Liver (tissue), 9 donors: ENCODE measurements around the gene RASA3. TPM values are rescaled to one million over a fixed set of nuclear protein-coding genes. Genes with fewer than 3 reads are reported as not detected.

Experiments
- DNase-seq: peaks from one replicate; pipeline ENCODE4 v3.0.0-alpha.2; 2017; ENCODE audit warnings: low spot score
- H3K27ac ChIP-seq, 2 donors: one replicate each; pipeline ENCODE4 v1.7.0; 2013; ENCODE audit warnings: inconsistent platforms in 2 of 2, low read length in 2 of 2, control low read depth in 1 of 2, low read depth in 1 of 2, mild to moderate bottlenecking in 1 of 2
- H3K27me3 ChIP-seq, 4 donors: one replicate each; pipeline versions ENCODE4 v1.6.1 to v1.7.0; 2013; ENCODE audit warnings: low read length in 3 of 4, inconsistent platforms in 1 of 4, mild to moderate bottlenecking in 1 of 4, moderate library complexity in 1 of 4; ENCODE audit not compliant: control insufficient read depth in 4 of 4, insufficient read depth in 4 of 4
- H3K36me3 ChIP-seq, 4 donors: one replicate each; pipeline versions ENCODE4 v1.6.1 to v1.7.0; 2013; ENCODE audit warnings: low read length in 3 of 4, mild to moderate bottlenecking in 3 of 4, low read depth in 1 of 4, moderate library complexity in 1 of 4; ENCODE audit not compliant: control insufficient read depth in 4 of 4, insufficient read depth in 3 of 4
- H3K4me1 ChIP-seq, 4 donors: one replicate each; pipeline versions ENCODE4 v1.6.1 to v1.7.0; 2013; ENCODE audit warnings: low read length in 3 of 4, mild to moderate bottlenecking in 3 of 4, moderate library complexity in 1 of 4; ENCODE audit not compliant: control insufficient read depth in 4 of 4, insufficient read depth in 4 of 4
- H3K4me3 ChIP-seq, 3 donors: one replicate each; pipeline versions ENCODE4 v1.6.1 to v1.7.0; 2013; ENCODE audit warnings: low read length in 3 of 3, control low read depth in 1 of 3, low read depth in 1 of 3, mild to moderate bottlenecking in 1 of 3
- H3K9ac ChIP-seq, 2 donors: one replicate each; pipeline ENCODE4 v1.7.0; 2013; ENCODE audit warnings: low read length in 2 of 2, mild to moderate bottlenecking in 2 of 2, moderate library complexity in 2 of 2, control low read depth in 1 of 2, low read depth in 1 of 2
- H3K9me3 ChIP-seq, 4 donors: one replicate each; pipeline versions ENCODE4 v1.6.1 to v1.7.0; 2013; ENCODE audit warnings: low read length in 3 of 4; ENCODE audit not compliant: control insufficient read depth in 4 of 4
- EGR1 ChIP-seq, 2 donors: IDR thresholded peaks; 2 replicates each; pipeline ENCODE4 v1.6.1; 2016 to 2018; ENCODE audit warnings: antibody characterized with exemption in 2 of 2, low read depth in 2 of 2
- FOXA1 ChIP-seq: IDR thresholded peaks from 2 replicates; pipeline ENCODE4 v1.6.1; 2016; ENCODE audit warnings: antibody characterized with exemption
- FOXA2 ChIP-seq: IDR thresholded peaks from 2 replicates; pipeline ENCODE4 v1.6.1; 2016; ENCODE audit warnings: antibody characterized with exemption
- GABPA ChIP-seq, 2 donors: IDR thresholded peaks in 1 of 2; conservative IDR thresholded peaks in 1 of 2; 2 replicates each; pipeline ENCODE4 v1.6.1; 2016; ENCODE audit warnings: antibody characterized with exemption in 2 of 2, mild to moderate bottlenecking in 1 of 2, moderate library complexity in 1 of 2
- HNF4A ChIP-seq, 2 donors: conservative IDR thresholded peaks; 2 replicates each; pipeline ENCODE4 v1.6.1; 2016; ENCODE audit warnings: antibody characterized with exemption in 2 of 2, mild to moderate bottlenecking in 2 of 2
- HNF4G ChIP-seq: IDR thresholded peaks from 2 replicates; pipeline ENCODE4 v1.6.1; 2016; ENCODE audit warnings: antibody characterized with exemption
- JUND ChIP-seq, 2 donors: IDR thresholded peaks; 2 replicates each; pipeline ENCODE4 v1.6.1; 2016; ENCODE audit warnings: antibody characterized with exemption in 2 of 2
- NR2F2 ChIP-seq: IDR thresholded peaks from 2 replicates; pipeline ENCODE4 v1.6.1; 2016; ENCODE audit warnings: antibody characterized with exemption
- RAD21 ChIP-seq, 2 donors: IDR thresholded peaks; 2 replicates each; pipeline ENCODE4 v1.6.1; 2016; ENCODE audit warnings: antibody characterized with exemption in 2 of 2, mild to moderate bottlenecking in 2 of 2
- TAF1 ChIP-seq: conservative IDR thresholded peaks from 2 replicates; pipeline ENCODE4 v1.6.1; 2016; ENCODE audit warnings: antibody characterized with exemption, mild to moderate bottlenecking
- YY1 ChIP-seq: IDR thresholded peaks from 2 replicates; pipeline ENCODE4 v1.6.1; 2016; ENCODE audit warnings: antibody characterized with exemption, mild to moderate bottlenecking
- WGBS: extraction: QIAGEN DNeasy Blood & Tissue Kit; methylation state at CpG from one replicate; pipeline ENCODE4 v1.1.7; 2013; 5-methylcytosine and 5-hydroxymethylcytosine counted together
- polyA plus RNA-seq, 2 donors: library from polyadenylated mRNA; stranded (reverse) in 1 of 2; unstranded in 1 of 2; fragments of 200-250 nt in 1 of 2; fragments of >200 nt in 1 of 2; fragmentation: Nextera tagmentation in 1 of 2; extraction: Ambion mirVana in 1 of 2; gene quantifications; one replicate each; pipeline versions ENCODE4 v1.2.1 to v1.2.3, GENCODE V29; 2013 to 2015
- total RNA-seq, 2 donors: library from RNA; depleted of rRNA; stranded (reverse); fragments of >200 nt; gene quantifications; one replicate each; pipeline ENCODE4 v1.2.3, GENCODE V29; 2014
- TF ChIP-seq, protein P1 (sequence below): IDR thresholded peaks from 2 replicates; pipeline ENCODE4 v1.6.1; 2016; ENCODE audit warnings: antibody characterized with exemption
- TF ChIP-seq, protein P2 (sequence below): fragments of 150-350 bp; IDR thresholded peaks from 2 replicates; pipeline ENCODE4 v1.5.1; 2017; ENCODE audit warnings: improper control_type of control experiment, low read depth, low read length; ENCODE audit not compliant: missing input control
- TF ChIP-seq, protein P3 (sequence below): IDR thresholded peaks from 2 replicates; pipeline ENCODE4 v1.6.1; 2016; ENCODE audit warnings: antibody characterized with exemption
- TF ChIP-seq, protein P4 (sequence below): IDR thresholded peaks from 2 replicates; pipeline ENCODE4 v1.6.1; 2016; ENCODE audit warnings: antibody characterized with exemption, mild to moderate bottlenecking
- donor health status: healthy.
- donor health status: healthy.
- donor health status: healthy.
- donor health status: healthy.
- donor health status: healthy.

RASA3 gene
- total and polyA plus RNA-seq, 4 donors, result 0.64 to 5.9 (median 3.8) TPM

DNA sequence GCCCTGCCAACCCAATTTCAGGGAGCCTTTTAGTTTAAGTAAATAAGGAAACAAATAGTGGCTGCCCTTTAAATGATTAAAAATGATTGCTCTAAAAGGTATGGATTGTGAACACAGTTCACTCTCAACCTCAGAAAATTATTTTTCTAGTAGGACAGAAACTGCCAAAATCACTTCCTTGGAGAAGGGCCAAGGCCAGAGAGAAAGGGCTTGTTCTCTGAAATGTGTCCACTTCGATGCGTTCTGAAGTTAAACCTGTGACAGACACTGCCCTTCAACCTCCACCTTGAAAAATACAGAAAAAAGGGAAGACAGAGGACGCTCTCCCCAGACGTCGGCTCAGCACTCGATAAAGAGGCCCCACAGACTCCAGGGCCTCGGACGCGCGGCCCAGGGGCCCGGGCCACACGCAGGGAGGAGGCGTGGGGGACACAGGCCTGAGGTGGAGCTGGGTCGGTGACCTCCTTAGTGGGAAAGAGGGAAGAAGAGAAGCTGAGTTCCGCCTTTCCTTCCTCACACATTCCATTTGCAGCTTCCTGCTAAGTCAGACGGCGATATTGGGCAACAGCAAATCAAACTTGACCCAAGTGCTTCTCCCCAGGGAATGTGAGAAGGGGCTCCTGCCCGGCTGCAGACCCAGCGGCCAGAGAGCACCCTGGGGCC lies 63.6 kb downstream of the RASA3 start:
- no peak for DNase-seq
- H3K36me3 ChIP-seq, result no peaks in the 10 kb centered on the region
- no peaks in the 10 kb centered on the region for H3K9me3 ChIP-seq
- no peak overlapping the region for H3K9ac ChIP-seq
- TF ChIP-seq NR2F2 (peak; percentile 22), HNF4A (conservative IDR thresholded peaks at IDR 0.05) (no peak)
- peak overlapping the region; percentile 37 to 67 for H3K27ac ChIP-seq
- no peak overlapping the region for H3K4me3 ChIP-seq
- no peaks in the 10 kb centered on the region for H3K27me3 ChIP-seq
- peaks cover 0 to 7% (median 2%) of the 10 kb centered on the region in 4 donors for H3K4me1 ChIP-seq
- whole genome bisulfite sequencing, result 45% methylated on average over 19 of the region's 19 CpGs

DNA sequence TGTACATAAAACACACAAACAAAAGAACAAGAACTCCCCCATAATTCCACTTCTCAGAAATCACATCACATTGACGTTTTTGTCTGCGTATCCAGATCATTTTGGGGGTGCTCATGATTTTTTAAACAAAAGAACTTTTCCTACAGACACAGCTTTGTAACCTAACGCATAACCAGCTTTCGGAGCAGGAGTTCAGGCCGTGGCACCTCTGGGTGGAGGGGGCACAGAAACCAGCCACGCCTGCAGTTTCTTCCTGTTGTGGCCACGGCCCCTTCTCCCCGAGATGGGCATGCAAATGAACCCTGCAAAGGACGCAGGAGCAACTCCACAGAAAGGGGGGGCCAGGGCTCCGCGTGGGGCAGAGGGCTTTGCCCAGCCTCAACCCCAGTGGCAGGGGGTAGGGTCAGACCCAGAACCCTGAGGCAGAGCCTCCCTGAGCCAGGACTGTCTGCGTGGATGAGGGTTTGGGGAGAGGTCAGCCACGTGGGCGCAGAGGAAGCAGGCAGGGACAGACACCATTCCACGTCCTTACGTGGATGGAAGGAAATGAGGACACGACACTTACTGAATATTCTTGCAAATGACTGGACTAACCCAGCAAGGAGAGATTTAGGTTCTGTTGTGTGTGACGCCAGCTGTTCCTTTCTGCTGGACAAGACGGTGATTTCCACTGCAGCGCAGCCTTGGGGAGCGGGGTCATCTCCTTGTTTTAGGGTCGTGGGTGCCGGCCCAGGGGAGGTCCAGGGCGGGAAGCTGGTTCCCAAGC lies 64.4 kb downstream of the RASA3 start:
- no peak for DNase-seq
- Histone ChIP-seq H3K36me3 (no peaks in the 10 kb centered on the region), H3K4me3 (no peak overlapping the region), H3K27me3 (no peaks in the 10 kb centered on the region), H3K27ac (peak overlapping the region; percentile 61 to 77), H3K9ac (no peak overlapping the region), H3K9me3 (no peaks in the 10 kb centered on the region), H3K4me1 (peaks cover 0 to 7% (median 2%) of the 10 kb centered on the region in 4 donors)
- 73% methylated on average over 24 of the region's 24 CpGs for WGBS
- no peak for TF ChIP-seq HNF4G
- TF ChIP-seq FOXA2, result no peak
- TF ChIP-seq NR2F2, result no peak
- TF ChIP-seq TAF1, result no peak
- TF ChIP-seq, protein P1, sequence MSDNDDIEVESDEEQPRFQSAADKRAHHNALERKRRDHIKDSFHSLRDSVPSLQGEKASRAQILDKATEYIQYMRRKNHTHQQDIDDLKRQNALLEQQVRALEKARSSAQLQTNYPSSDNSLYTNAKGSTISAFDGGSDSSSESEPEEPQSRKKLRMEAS, result no peak
- no peak for TF ChIP-seq JUND (IDR thresholded peaks at IDR 0.05)
- TF ChIP-seq, protein P2, sequence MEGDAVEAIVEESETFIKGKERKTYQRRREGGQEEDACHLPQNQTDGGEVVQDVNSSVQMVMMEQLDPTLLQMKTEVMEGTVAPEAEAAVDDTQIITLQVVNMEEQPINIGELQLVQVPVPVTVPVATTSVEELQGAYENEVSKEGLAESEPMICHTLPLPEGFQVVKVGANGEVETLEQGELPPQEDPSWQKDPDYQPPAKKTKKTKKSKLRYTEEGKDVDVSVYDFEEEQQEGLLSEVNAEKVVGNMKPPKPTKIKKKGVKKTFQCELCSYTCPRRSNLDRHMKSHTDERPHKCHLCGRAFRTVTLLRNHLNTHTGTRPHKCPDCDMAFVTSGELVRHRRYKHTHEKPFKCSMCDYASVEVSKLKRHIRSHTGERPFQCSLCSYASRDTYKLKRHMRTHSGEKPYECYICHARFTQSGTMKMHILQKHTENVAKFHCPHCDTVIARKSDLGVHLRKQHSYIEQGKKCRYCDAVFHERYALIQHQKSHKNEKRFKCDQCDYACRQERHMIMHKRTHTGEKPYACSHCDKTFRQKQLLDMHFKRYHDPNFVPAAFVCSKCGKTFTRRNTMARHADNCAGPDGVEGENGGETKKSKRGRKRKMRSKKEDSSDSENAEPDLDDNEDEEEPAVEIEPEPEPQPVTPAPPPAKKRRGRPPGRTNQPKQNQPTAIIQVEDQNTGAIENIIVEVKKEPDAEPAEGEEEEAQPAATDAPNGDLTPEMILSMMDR, result no peak
- no peak for TF ChIP-seq FOXA1
- no peak for TF ChIP-seq GABPA (IDR thresholded peaks at IDR 0.05 in 1 of 2, conservative IDR thresholded peaks at IDR 0.05 in 1 of 2)
- TF ChIP-seq, protein P3, sequence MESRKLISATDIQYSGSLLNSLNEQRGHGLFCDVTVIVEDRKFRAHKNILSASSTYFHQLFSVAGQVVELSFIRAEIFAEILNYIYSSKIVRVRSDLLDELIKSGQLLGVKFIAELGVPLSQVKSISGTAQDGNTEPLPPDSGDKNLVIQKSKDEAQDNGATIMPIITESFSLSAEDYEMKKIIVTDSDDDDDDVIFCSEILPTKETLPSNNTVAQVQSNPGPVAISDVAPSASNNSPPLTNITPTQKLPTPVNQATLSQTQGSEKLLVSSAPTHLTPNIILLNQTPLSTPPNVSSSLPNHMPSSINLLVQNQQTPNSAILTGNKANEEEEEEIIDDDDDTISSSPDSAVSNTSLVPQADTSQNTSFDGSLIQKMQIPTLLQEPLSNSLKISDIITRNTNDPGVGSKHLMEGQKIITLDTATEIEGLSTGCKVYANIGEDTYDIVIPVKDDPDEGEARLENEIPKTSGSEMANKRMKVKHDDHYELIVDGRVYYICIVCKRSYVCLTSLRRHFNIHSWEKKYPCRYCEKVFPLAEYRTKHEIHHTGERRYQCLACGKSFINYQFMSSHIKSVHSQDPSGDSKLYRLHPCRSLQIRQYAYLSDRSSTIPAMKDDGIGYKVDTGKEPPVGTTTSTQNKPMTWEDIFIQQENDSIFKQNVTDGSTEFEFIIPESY, result no peak
- no peak for TF ChIP-seq HNF4A (conservative IDR thresholded peaks at IDR 0.05)
- TF ChIP-seq, protein P4, sequence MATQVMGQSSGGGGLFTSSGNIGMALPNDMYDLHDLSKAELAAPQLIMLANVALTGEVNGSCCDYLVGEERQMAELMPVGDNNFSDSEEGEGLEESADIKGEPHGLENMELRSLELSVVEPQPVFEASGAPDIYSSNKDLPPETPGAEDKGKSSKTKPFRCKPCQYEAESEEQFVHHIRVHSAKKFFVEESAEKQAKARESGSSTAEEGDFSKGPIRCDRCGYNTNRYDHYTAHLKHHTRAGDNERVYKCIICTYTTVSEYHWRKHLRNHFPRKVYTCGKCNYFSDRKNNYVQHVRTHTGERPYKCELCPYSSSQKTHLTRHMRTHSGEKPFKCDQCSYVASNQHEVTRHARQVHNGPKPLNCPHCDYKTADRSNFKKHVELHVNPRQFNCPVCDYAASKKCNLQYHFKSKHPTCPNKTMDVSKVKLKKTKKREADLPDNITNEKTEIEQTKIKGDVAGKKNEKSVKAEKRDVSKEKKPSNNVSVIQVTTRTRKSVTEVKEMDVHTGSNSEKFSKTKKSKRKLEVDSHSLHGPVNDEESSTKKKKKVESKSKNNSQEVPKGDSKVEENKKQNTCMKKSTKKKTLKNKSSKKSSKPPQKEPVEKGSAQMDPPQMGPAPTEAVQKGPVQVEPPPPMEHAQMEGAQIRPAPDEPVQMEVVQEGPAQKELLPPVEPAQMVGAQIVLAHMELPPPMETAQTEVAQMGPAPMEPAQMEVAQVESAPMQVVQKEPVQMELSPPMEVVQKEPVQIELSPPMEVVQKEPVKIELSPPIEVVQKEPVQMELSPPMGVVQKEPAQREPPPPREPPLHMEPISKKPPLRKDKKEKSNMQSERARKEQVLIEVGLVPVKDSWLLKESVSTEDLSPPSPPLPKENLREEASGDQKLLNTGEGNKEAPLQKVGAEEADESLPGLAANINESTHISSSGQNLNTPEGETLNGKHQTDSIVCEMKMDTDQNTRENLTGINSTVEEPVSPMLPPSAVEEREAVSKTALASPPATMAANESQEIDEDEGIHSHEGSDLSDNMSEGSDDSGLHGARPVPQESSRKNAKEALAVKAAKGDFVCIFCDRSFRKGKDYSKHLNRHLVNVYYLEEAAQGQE, result no peak
- TF ChIP-seq EGR1 (IDR thresholded peaks at IDR 0.05; ENCODE audit: low read depth in 2 of 2), result no peak
- TF ChIP-seq YY1, result no peak
- TF ChIP-seq RAD21 (IDR thresholded peaks at IDR 0.05), result no peak
